Tongue (tissue), 2 donors: ENCODE results near the gene HYAL1. TPM values are rescaled to one million over a fixed set of nuclear protein-coding genes. Genes with fewer than 3 reads are reported as not detected.

Source experiments
- DNase-seq: peaks from one replicate; pipeline ENCODE4 v3.0.0-alpha.2; 2015
- total RNA-seq: library from RNA; depleted of rRNA; stranded (reverse); fragments of >200 nt; gene quantifications from one replicate; pipeline ENCODE4 v1.2.3, GENCODE V29; 2014

HYAL1 gene
- total RNA-seq, 1 donor from 2014 or later, result 1.2 TPM

GRCh38 chr3:50334339-50335075 is 31.1 kb upstream of the HYAL1 start:
- no peak for DNase-seq

- no peak for DNase-seq
Observed at GRCh38 chr3:50333744-50334328, 30.5 kb upstream of the HYAL1 start.

GRCh38 chr3:50331364-50331907 is 28.1 kb upstream of the HYAL1 start:
- DNase-seq, result no peak

GRCh38 chr3:50330330-50330729 is 27.0 kb upstream of the HYAL1 start:
- no peak for DNase-seq

GRCh38 chr3:50327943-50328691 is 24.7 kb upstream of the HYAL1 start, which contains the start of gene TUSC2:
TSS of gene TUSC2 (minus strand) at chr3:50328223. CDS start at chr3:50328099, 124 bp downstream.
- DNase-seq, result peak; percentile 99

GRCh38 chr3:50327129-50327528 is 23.8 kb upstream of the HYAL1 start:
- DNase-seq, result no peak

- no peak for DNase-seq
Observed at GRCh38 chr3:50326182-50326541, 22.8 kb upstream of the HYAL1 start.

GRCh38 chr3:50325497-50326181 is 22.3 kb upstream of the HYAL1 start:
- DNase-seq, result no peak

GRCh38 chr3:50325113-50325480 is 21.7 kb upstream of the HYAL1 start:
- DNase-seq, result no peak

GRCh38 chr3:50324351-50325112 is 21.2 kb upstream of the HYAL1 start:
- peak; percentile 70 for DNase-seq

GRCh38 chr3:50323614-50324199 is 20.3 kb upstream of the HYAL1 start:
- no peak for DNase-seq

GRCh38 chr3:50323092-50323600 is 19.8 kb upstream of the HYAL1 start:
- no peak for DNase-seq

- DNase-seq, result no peak
Observed at GRCh38 chr3:50322386-50323091, 19.2 kb upstream of the HYAL1 start, which contains the start of gene HYAL2. TSS of gene HYAL2 (minus strand) at chr3:50322745. CDS start at chr3:50320489, 2,256 bp downstream.

- DNase-seq, result no peak
Observed at GRCh38 chr3:50322115-50322385, 18.7 kb upstream of the HYAL1 start.

- DNase-seq, result peak; percentile 96
Observed at GRCh38 chr3:50321336-50322114, 18.2 kb upstream of the HYAL1 start.

- peak; percentile 91 for DNase-seq
Observed at GRCh38 chr3:50320853-50321335, 17.5 kb upstream of the HYAL1 start.

GRCh38 chr3:50319894-50320625 is 16.7 kb upstream of the HYAL1 start:
- DNase-seq, result no peak

GRCh38 chr3:50319181-50319893 is 16.0 kb upstream of the HYAL1 start:
- no peak for DNase-seq
